Measurements from ENCODE around the gene NACC2.

The NACC2 gene

GRCh38 chr9:135958485-135958884, 136.6 kb downstream of the NACC2 start:
- no peak for TF ChIP-seq EZH2phosphoT487 (IDR thresholded peaks at IDR 0.05; ENCODE audit: low read length)
- no peak for TF ChIP-seq EZH2 (optimal IDR thresholded peaks at IDR 0.05; ENCODE audit: low read depth, low read length)
- TF ChIP-seq, protein P1, sequence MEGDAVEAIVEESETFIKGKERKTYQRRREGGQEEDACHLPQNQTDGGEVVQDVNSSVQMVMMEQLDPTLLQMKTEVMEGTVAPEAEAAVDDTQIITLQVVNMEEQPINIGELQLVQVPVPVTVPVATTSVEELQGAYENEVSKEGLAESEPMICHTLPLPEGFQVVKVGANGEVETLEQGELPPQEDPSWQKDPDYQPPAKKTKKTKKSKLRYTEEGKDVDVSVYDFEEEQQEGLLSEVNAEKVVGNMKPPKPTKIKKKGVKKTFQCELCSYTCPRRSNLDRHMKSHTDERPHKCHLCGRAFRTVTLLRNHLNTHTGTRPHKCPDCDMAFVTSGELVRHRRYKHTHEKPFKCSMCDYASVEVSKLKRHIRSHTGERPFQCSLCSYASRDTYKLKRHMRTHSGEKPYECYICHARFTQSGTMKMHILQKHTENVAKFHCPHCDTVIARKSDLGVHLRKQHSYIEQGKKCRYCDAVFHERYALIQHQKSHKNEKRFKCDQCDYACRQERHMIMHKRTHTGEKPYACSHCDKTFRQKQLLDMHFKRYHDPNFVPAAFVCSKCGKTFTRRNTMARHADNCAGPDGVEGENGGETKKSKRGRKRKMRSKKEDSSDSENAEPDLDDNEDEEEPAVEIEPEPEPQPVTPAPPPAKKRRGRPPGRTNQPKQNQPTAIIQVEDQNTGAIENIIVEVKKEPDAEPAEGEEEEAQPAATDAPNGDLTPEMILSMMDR (IDR thresholded peaks at IDR 0.05; ENCODE audit: low read length): no peak
- H3K27me3 ChIP-seq (replicated peaks; ENCODE audit: insufficient read depth, low read length): peaks cover 19% of the 10 kb centered on the region
- no peak overlapping the region for H3K9ac ChIP-seq (ENCODE audit: low read length)
- no peak overlapping the region for H3K4me2 ChIP-seq (ENCODE audit: low read depth, low read length)
- no peaks in the 10 kb centered on the region for H3F3A ChIP-seq (ENCODE audit: insufficient read depth, low read length)
- no peak overlapping the region for H2AFZ ChIP-seq (ENCODE audit: low read length)
- 0 out of 2 replicates have a peak, but pooled peaks cover 7% of the 10 kb centered on the region for H3K4me1 ChIP-seq (ENCODE audit: low read length)
- peaks cover 10% of the 10 kb centered on the region; the same call in 1 of the 2 replicates for H4K20me1 ChIP-seq (ENCODE audit: insufficient read depth, low read length)
- H3K9me2 ChIP-seq (replicated peaks; ENCODE audit: insufficient read depth, low read length): no peaks in the 10 kb centered on the region
- H3K79me2 ChIP-seq (ENCODE audit: low read length): peaks cover 64% of the 10 kb centered on the region
- no peak for DNase-seq
- no peaks in the 10 kb centered on the region for H3K9me3 ChIP-seq (replicated peaks; ENCODE audit: insufficient read depth, low read length)
- no peaks in the 10 kb centered on the region for H3K36me3 ChIP-seq (replicated peaks; ENCODE audit: insufficient read depth, low read length)
- no peak overlapping the region for H3K4me3 ChIP-seq (ENCODE audit: low read length)
- no peak overlapping the region for H3K27ac ChIP-seq (ENCODE audit: low read length)

DNA sequence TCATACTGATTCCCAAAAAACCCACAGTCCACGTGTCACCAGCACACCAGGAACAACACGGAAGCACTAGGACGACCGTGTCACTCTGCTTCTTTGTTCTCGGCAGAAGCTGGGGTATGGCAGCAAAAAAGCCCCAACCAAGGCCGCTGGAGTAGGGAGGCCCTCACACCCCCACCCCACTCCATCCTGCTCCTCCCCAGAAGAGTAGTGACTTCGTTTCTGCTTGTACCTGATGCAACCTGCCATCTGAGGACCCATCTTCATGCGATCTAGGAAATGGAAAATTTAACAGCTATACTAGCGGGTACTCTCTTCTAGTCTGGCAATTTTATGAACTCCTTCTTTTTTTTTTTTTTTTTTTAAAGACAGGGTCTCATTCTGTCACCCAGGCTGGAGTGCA, 137.7 kb downstream of the NACC2 start:
- H4K20me1 ChIP-seq (ENCODE audit: insufficient read depth, low read length): peaks cover 10% of the 10 kb centered on the region; the same call in 1 of the 2 replicates
- H3K36me3 ChIP-seq (replicated peaks; ENCODE audit: insufficient read depth, low read length): no peaks in the 10 kb centered on the region; the same call in 1 of the 2 replicates
- DNase-seq: no peak
- H3K27me3 ChIP-seq (replicated peaks; ENCODE audit: insufficient read depth, low read length): peaks cover 8% of the 10 kb centered on the region
- H3K27ac ChIP-seq (ENCODE audit: low read length): no peak overlapping the region
- H3K9me2 ChIP-seq (replicated peaks; ENCODE audit: insufficient read depth, low read length): no peaks in the 10 kb centered on the region
- H3K4me3 ChIP-seq (ENCODE audit: low read length): no peak overlapping the region
- no peak overlapping the region for H3K4me2 ChIP-seq (ENCODE audit: low read depth, low read length)
- H3K4me1 ChIP-seq (ENCODE audit: low read length): 0 out of 2 replicates have a peak, but pooled peaks cover 7% of the 10 kb centered on the region
- no peaks in the 10 kb centered on the region for H3K9me3 ChIP-seq (replicated peaks; ENCODE audit: insufficient read depth, low read length)
- TF ChIP-seq, protein P1 (IDR thresholded peaks at IDR 0.05; ENCODE audit: low read length): no peak
- TF ChIP-seq EZH2phosphoT487 (IDR thresholded peaks at IDR 0.05; ENCODE audit: low read length) (no peak), EZH2 (optimal IDR thresholded peaks at IDR 0.05; ENCODE audit: low read depth, low read length) (no peak)
- H3K79me2 ChIP-seq (ENCODE audit: low read length): peaks cover 64% of the 10 kb centered on the region
- H2AFZ ChIP-seq (ENCODE audit: low read length): no peak overlapping the region
- H3K9ac ChIP-seq (ENCODE audit: low read length): no peak overlapping the region
- no peaks in the 10 kb centered on the region for H3F3A ChIP-seq (ENCODE audit: insufficient read depth, low read length)

DNA sequence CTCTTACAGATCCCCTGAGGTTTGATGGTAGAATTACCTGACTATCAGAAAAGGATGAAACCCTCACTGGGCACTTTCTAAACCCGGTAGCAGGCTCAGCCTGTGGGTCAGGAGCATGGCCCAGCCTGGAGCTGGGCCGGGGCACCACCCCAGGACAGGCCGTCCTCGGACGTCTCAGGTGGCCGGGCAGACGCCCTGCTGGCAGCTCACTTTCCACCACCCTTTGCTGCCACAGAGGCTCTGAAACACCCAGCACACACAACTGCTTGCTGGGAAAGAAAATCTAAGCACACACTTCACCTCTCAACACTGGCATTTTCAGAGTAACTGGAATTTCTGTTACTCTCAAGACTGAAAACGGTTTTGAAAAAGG, 138.3 kb downstream of the NACC2 start:
- H2AFZ ChIP-seq (ENCODE audit: low read length): no peak overlapping the region
- H3K27me3 ChIP-seq (replicated peaks; ENCODE audit: insufficient read depth, low read length): peaks cover 2% of the 10 kb centered on the region; the same call in 1 of the 2 replicates
- H3K27ac ChIP-seq (ENCODE audit: low read length): no peak overlapping the region
- H3K9me2 ChIP-seq (replicated peaks; ENCODE audit: insufficient read depth, low read length): no peaks in the 10 kb centered on the region
- H4K20me1 ChIP-seq (ENCODE audit: insufficient read depth, low read length): peaks cover 10% of the 10 kb centered on the region; the same call in 1 of the 2 replicates
- 0 out of 2 replicates have a peak, but pooled peaks cover 7% of the 10 kb centered on the region for H3K4me1 ChIP-seq (ENCODE audit: low read length)
- no peak for TF ChIP-seq EZH2phosphoT487 (IDR thresholded peaks at IDR 0.05; ENCODE audit: low read length)
- peaks cover 64% of the 10 kb centered on the region for H3K79me2 ChIP-seq (ENCODE audit: low read length)
- no peaks in the 10 kb centered on the region for H3K9me3 ChIP-seq (replicated peaks; ENCODE audit: insufficient read depth, low read length)
- no peaks in the 10 kb centered on the region for H3F3A ChIP-seq (ENCODE audit: insufficient read depth, low read length)
- DNase-seq: no peak
- H3K4me2 ChIP-seq (ENCODE audit: low read depth, low read length): no peak overlapping the region
- H3K36me3 ChIP-seq (replicated peaks; ENCODE audit: insufficient read depth, low read length): no peaks in the 10 kb centered on the region; the same call in 1 of the 2 replicates
- H3K4me3 ChIP-seq (ENCODE audit: low read length): no peak overlapping the region
- H3K9ac ChIP-seq (ENCODE audit: low read length): no peak overlapping the region

All from MM.1S (cell line).